GM19099 (cell line): Measurements from ENCODE around the gene NRM.

Source experiments
- POLR2A ChIP-seq: IDR thresholded peaks from 3 replicates; pipeline ENCODE4 v1.6.1; 2011; ENCODE audit warnings: low read depth; ENCODE audit not compliant: insufficient read length; ENCODE audit errors: extremely low read depth

NRM gene

DNA sequence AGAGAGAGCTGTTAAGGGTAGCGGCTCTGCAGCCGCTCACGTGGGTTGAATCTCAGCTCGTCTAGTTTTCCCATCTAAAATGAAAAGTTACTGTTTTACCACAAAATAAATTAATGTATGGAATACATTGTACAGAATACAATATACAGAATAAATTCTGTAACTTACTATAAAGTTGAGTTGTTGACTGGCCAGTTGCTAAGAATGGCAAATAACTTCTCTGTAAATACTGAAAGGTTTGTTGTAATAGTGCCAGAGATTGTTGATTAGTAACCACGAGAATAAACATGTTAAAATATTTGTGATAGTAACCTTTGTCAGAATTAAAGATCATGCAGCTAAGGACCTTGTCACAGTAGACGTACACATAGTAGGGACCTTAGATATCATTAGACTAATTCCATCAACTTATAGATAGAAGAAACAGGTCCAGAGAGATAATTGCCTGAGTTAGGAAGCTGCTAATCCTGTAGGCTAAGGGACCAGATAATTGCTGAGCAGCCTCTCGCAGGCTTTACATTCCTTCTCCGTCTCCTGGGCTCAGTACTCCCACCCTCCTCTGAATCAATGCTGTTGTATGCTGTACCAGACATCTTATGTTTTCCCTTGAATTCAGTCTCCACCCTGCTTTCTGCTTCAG is 544 bp upstream of the NRM start:
- TF ChIP-seq POLR2A = no peak

DNA sequence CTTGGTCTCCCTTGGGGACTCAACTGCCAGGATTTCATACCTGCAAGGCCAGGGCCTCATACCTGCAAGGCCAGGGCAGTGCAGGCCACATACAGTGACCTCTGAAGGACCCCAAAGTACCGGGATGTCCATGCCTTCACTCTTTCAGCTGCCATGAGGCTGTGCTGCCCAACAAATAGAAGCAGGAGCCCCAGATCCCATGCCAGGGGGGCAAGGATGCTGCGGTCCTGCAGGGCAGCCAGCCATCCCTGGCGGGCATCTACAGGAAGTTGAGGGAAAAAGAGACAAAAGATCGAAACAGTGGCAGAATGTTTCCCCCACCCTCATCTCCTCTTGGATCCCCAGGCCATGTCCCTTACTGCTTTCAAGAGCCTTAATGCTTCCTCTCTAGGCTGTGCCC is 799 bp downstream of the NRM start:
- TF ChIP-seq POLR2A = no peak

DNA sequence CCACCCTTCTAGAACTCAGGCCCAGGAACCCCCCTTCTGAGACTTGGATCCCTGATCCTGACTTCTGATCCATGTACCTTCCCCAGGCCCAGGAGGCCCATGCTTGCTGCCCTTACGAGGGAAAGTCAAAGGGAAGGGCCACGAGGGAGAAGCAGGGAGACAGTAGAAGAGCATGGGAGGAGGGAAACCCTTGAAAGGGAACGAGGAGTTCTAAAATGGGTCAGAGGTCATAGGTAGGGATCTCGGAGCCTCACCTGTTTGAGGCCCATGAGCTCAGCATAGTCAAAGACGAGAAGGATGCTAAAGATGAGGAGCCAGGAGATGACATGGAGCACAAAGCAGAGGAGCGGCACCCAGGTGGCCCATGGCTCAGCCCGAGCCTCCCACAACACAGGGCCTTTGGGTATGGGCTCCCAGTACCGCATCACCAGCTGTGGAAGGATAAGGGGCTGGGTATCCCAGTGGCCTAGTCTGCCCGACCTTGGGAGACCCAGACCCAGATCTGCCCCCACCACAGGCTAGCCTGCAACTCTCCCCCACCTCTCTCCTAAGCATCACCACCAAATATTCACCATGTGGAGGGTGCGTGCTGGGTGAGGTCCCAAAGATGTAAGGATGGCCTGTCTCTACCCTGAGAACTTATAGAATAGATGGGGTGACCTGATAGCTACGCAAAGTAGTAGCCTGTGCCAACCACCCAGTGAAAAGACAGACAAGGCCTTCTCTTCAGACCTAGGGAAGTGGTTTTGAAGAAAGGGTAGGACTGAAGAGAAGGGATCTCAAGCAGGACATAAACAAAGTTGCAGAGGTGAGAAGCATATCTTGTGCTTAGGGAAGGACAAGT is 1.5 kb downstream of the NRM start:
- TF ChIP-seq POLR2A = peak; percentile 31

DNA sequence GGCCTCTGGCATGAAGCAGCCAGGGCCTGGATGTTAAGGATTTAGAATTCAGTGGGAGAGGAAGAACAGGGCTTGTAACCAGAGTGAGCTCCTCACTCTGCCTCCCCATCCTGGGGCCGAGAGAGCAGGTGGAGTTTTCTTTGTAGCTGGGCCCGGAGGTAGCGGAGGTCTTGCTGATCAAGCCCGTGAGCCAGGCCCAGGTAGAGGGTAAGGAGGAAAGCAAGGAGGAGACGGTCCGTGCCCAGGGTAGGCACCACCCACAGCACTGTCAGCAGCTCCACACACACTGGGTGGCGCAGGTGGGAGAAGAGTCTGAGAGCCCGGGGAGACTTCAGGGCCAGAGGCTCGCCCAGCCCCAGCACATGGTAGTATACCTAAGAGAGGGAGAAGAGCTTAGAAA is 2.2 kb downstream of the NRM start:
- TF ChIP-seq POLR2A = peak; percentile 23

DNA sequence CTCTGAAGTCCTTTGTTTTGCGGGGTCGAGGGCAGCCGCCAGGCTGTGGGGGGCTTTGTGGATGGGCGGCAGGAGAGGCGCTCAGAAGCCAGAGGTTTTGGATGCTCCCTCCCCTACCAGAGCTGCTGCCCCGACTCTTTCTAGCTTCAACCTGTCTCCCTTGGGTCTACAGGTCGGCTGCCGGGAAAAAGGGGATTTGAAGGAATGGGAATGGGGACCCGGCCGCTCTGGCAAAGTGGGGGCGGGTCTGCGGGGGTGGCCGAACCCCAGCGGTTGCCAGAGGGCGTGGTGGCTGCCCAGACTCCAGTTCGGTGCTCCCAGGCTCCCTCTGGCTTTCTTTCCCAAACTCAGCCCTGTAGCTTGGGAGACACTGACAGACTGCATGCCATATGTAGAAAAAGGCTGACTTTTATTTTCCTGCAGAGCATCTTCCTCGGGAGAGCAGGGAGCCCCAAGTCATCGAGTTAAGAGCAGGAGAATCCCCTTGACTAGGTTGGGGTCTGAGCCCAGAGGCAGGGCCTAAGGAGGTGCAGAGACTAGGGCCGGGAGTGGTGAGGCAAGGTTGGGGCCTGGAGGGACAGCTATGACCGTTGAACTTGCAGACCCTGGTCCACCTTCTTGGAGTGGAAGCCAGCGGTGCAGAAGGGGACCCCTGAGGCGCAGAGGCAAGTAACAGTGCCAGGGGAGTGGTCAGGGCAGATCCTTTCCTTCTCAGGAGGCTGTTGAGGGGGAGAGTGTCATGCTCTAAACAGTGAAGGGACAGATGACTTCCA is 2.9 kb downstream of the NRM start:
- peak; percentile 51 for TF ChIP-seq POLR2A

DNA sequence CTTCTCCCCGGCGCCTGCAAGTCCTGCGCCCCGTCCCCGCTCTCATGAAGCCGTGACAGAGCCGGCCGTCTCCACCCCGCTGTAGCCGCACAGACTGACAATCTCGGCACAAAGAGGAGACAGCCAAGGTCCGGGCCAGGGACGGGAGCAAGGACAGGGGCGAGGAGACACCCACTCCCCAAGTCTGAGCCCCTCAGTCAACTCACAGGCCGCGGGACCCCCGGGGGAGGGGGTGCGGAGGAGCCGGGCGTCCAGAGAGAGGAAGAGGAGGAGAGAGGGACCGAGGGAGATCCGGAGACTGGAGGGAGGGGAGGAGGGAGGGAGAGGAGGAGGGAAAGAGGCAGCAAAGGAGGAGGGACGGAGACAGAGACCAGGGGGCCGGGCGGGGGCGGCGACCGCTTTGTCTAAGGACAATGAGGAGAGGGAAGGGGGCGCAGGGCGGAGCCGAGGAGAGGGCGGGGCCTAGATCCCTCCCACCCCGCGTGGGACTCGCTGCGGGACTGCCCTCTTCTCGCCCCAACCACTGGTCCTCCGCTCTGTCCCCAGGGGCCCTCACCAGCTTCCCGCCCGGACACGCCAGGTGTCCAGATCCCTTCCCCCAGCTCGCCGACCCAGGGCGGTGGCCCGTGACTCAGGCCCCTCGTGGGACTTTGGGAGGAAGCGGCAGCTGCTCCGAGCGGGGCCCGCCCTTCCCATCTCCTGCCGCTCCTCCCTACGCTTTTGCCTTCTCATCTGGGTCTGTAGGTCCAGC is 3.7 kb downstream of the NRM start:
- peak; percentile 66 for TF ChIP-seq POLR2A

DNA sequence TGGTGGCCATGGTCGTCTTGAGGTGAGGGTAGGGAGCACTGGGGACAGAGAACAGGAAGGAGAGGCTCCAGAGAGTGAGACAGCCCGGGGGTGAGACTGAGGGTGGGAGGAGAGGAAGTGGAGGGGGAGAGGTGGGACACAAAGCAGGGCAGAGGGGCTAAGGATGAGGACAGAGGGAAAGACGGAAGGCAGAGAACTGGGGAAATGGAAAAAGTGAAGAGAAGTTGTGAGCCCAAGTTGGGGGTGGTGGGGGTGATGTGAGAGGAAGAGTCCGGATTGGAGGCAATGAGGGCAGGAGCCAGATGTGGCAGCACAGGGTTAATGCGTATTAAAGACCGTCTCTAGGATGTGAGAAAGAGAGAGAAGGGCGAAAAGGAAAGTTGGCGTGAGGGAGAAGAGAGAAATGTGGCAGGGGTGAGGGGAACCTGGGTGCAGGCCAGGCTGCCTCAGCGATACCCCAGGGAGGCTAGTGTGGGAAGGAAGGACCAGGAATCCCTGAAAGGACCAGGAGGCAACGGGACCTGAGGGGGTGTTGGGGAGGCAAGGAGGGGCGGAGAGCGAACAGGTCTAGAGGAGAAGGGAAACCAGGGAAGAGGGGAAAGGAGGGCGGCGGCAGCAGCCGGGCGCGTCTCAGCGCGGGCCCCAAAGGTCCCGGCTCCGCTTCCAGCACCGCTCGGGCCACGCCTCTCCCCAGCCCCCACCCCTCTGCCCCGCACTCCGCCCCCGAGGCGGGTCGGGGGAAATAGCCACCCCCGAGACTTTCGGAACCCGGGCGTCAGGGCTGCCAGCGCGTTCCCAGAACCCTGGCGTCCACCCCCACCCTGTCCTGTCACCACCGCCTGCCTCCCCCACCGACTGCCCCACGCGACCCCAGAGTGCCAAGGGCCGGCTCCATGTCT is 4.5 kb downstream of the NRM start, which contains the start of gene PPP1R18:
TSS of gene PPP1R18 (minus strand) at position 637 of the 899 bp plus-strand sequence. CDS start at position 10, 627 bp downstream.
- TF ChIP-seq POLR2A = peak; percentile 67

GRCh38 chr6:30685157-30686008 is 5.4 kb downstream of the NRM start:
- TF ChIP-seq POLR2A = no peak

DNA sequence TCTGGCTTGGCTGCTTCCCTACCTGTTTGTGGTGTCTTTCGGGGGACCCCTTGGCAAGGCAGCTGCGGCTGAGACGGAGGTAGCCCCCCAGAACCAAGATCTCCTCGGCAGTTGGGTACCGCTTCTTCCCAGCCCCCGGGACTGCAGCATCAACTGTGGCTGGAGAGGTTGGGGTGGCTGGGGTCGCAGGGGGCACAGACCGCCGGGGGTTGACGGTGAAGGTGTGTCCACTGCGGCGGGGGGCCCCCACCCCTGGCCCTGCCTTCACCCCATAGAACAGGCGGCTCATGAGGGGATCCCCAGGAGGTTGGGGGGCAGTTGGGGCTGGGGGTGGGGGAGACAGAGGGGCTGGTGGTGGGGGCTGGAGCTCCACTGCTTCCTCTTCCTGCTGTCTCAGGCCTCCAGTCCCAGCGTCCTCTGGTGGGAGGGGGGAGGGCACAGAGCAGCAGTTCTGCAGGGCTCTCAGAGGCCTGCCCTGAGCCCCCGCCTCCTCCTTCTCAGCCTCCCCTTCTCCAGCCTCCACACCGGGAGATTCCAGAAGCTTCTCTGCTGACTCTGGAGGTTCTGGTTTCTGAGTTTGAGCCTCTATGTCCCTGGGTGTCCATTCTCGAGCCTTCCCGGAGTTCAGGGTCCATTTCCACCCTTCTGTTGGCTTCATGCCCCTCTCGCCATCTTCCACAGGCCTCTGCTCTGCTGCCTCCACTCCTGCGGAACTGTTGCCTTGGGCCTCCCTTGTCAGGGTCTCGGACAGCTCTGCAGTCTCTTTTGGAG is 6.2 kb downstream of the NRM start:
- TF ChIP-seq POLR2A = peak; percentile 31

- no peak for TF ChIP-seq POLR2A
These were observed 6.8 kb downstream of the NRM start for GRCh38 chr6:30683980-30684338.

DNA sequence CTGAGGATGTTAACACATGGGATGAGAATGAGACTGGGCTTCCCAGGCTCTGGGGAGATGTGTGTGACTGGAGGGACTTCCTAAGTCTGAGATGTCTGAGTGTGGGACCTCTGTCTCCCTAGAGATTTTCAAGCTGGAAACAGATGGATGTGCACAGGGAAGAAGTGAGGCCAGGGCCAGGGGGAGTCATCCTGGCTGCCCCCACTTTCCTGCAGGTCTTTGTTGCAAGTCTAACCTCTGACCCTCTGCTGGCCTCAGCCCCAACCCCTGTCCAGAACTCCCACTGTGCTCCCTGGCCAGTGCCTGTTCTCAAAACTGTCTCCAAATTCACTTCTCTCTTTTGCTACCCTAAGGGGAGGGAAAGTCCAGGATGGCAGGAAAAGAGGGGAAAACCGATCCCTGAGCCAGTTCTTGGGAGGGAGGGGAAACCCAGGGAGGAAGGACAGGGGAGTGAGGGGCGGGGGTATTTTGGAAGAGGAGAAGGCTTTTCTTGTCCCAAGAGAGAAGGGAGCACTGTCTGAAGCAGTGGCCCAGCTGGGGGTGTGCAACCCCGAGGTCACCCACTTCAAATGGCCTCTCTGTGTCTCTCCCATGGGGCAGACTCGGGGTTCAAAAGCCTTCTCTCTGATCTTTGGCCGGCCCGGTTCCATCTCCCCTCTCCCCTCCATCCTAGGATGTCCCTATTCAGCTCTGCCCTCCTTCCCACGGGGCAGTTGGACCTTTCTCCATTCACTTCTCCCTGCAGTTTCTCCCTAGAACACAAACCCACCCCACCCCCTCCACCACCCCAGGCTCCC is 7.4 kb downstream of the NRM start:
- TF ChIP-seq POLR2A = no peak
